HG03460 (cell line): Measurements from ENCODE around the gene CELF5.
"Not testable (repeated sequence)": the region's sequence is repeated elsewhere in the genome, so short reads cannot be mapped to it uniquely, and the experiment has no call there.

Experiments used
- ATAC-seq: cut with Tn5 transposase; IDR thresholded peaks from one replicate; pipeline ENCODE4 v1.9.1; 2021; ENCODE audit not compliant: unreplicated experiment

The CELF5 gene

DNA sequence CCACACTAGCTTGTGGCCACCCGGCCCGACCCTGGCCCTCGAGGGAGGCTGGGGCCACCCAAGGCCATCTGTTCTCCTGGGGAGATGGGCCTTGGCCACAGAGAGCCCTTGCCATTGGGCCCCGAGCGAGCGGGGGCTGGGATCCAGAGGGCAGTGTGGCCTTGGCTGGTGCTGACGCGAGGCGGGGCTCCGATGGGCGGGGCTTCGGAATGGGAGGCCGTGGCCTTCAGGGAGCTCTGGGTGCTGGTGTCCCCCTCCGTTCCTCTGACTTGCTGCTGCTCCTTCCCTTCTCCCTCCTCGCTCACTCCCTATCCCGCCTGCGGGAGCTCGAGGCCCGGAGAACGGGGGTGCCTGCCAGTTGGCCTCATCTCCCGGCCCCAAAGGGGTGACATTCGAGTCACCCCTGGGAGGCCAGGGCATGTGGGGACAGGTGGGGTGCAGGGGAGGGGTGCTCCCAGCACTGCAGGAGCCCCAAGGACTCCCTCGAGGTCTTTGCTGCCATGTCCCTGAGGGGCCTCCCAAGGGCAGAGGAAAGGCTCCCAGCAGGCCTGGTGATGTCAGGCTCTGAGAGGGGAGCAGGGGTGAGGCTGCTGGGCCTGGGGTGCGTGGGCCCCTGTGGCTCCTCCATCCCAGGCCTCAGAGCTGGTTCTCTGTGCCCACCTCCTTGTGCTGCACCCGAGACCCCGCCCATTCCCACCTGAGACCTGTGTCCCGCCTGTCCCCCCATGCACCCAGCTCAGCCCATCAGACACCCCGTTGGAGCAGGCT lies 34.6 kb upstream of the CELF5 start:
- ATAC-seq, result no peak

- ATAC-seq, result no peak
Observed at GRCh38 chr19:3190470-3190770, 34.0 kb upstream of the CELF5 start.

GRCh38 chr19:3190921-3191805 lies 33.3 kb upstream of the CELF5 start:
- ATAC-seq, result no peak

DNA sequence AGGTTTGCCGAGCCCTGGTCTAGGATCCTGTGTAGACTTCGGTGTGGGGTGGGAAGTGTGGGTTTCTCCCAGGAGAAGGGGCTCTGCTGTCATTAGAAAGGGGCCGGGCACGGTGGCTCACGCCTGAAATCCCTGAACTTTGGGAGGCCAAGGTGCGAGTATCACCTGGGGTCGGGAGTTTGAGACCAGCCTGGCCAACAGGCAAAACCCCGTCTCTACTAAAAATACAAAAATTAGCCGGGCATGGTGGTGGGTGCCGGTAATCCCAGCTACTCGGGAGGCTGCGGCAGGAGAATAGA lies 32.7 kb upstream of the CELF5 start:
- ATAC-seq, result not testable (repeated sequence)

DNA sequence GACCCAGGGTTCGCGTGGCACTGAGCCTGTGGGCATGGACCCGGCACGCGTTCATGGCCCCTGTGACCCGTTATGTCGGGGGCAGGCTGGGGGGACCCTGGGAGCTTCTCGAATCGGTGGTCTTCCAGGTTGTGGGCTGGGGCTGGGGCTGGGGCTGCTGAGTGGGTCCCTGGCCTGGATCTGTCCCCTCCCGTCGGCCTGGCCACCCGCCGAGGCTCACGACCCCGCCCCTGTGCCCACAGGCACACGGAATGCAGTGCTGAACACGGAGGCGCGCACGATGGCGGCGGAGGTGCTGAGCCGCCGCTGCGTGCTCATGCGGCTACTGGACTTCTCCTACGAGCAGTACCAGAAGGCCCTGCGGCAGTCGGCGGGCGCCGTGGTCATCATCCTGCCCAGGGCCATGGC lies 32.2 kb upstream of the CELF5 start:
- ATAC-seq, result no peak

DNA sequence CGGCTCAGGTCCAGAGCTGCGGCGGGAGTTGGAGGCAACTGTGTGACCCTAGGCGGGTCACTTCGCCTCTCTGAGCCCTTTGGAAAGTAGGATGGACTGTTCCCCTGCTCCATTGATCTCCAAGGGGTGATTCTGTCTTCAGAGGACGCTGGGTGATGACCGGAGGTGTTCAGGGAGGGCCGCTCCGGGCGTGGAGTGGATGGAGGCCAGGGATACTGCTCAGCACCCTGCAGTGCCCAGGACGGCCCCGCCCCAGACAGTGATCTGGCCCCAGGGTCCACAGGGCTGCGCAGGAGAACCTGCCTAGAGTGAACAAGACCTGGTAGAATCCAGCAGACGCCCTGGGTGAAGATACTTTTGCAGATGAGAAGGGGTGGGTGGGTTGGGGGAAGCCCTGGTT lies 31.8 kb upstream of the CELF5 start:
- ATAC-seq, result no peak

GRCh38 chr19:3193256-3194105 lies 31.0 kb upstream of the CELF5 start:
- no peak for ATAC-seq

GRCh38 chr19:3194106-3195087 lies 30.1 kb upstream of the CELF5 start:
- ATAC-seq, result no peak

GRCh38 chr19:3196064-3196932 lies 28.2 kb upstream of the CELF5 start:
- ATAC-seq, result no peak

GRCh38 chr19:3196933-3197205 lies 27.6 kb upstream of the CELF5 start:
- ATAC-seq, result no peak

DNA sequence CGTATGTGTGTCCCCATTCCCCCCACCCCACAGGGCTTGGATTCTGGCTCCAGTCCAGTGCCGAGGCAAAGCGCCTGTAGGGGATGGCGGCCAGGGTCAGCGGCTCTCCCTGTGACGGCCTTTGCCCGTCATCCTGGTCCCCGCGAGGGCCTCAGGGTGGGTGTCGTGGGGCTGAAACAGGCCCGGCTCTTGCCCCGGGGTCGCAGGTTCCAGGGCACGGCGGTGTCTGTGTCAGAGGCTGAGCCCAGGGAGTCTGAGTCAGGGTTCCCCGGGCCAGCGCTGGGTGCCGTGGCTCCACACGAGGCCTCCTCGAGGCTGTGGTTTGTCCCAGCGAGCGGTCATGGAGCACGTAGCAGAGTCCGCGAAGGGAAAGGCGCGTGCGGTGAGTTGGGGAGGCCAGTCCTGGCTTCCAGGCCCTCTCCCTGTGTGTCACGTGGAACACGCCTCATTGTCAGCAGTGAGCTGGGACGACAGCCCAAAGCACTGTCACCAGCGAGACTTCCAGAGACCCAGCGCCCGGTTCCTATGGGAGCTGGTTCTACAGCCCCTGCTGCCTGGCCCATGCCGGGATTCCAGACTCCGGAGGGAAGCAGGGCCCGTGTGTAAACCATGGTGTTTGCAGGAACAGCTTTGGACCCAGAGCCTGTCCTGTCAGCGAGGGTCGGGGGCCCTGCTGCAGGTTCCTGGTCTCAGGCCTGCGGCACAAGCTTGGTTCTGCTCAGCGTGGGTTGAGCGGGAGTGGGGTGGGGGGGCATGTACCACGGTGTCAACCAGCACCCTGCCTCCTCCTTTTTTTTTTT lies 25.4 kb upstream of the CELF5 start:
- no peak for ATAC-seq

DNA sequence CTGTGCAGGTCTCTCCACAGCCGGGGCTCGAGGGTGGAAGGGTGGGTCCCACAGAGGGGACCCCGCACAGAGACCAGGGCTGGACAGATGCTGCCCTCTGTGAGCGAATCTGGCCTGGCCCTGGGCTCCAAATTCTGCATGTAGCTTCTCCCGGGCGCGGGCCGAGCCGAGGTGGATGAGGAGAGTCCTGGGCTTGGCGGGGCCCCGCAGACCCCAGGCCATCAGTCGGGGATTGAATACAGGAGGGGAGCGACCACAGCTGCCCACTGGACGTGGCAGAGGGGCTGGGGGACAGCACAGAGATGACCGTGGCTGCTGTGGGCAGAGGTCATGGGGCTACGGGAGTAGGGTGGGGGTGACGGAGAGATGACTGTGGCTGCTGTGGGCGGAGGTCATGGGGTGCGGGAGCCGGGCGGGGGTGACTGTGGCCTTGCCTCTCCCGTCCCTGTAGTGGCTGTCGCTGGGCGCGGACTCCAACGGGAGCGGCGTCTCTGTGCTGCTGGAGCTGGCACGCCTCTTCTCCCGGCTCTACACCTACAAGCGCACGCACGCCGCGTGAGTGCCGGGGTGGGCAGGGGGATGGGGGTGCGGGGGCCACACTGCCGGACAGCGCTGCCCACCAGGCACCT lies 23.3 kb upstream of the CELF5 start:
- no peak for ATAC-seq

GRCh38 chr19:3201911-3202310 lies 22.6 kb upstream of the CELF5 start:
- no peak for ATAC-seq

DNA sequence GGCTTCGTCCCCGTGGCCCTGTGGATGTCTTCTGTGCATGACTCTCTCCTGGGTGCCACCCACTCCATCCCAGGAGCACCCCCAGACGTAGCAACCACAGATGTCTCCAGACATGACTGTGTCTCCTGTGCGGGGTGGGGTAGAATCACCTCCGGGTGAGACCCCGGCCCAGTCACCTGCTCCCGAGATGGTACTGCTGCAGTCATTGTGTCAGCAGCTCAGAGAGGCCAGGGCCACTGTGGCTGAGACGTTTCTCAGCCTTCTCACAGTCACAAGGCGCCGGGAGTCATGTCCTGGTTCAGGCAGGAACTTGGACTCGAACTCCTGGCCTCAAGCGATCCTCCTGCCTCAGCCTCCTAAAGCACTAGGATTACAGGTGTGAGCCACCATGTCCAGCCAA lies 22.1 kb upstream of the CELF5 start:
- no peak for ATAC-seq

- ATAC-seq, result not testable (repeated sequence)
Observed at GRCh38 chr19:3202895-3203294, 21.6 kb upstream of the CELF5 start.

- no peak for ATAC-seq
Observed at GRCh38 chr19:3203805-3204645, 20.4 kb upstream of the CELF5 start.

DNA sequence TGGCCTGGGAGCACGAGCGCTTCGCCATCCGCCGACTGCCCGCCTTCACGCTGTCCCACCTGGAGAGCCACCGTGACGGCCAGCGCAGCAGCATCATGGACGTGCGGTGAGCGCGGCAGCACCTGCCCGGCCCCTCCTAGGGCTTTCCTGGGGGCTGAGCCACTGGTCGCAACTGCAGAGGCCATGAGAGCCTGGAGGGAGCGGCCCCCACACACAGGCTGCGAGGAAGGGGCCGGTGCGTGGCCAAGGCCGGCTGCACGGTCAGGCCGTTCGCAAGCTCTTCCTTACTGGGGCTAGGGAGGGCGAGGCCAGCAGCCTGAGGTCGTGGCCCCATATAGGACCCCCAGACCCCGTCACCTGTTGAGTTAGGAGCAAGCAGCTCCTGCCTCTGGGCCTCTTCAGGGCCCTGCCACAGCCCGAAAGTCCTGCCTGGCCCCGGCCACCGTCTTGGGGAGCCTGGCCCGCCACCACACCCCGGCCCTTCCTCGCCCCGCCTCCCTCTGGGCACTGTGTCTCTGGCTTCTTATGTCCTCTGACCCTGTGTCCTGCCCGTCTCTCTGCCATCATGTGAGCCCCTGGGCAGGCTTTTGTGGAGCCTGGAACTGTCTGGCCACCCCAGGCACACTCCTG lies 19.7 kb upstream of the CELF5 start:
- no peak for ATAC-seq
